GM21619 (cell line): ENCODE measurements around the gene LUZP1.

Source experiments
- ATAC-seq: cut with Tn5 transposase; IDR thresholded peaks from one replicate; pipeline ENCODE4 v1.9.1; 2021; ENCODE audit not compliant: unreplicated experiment

LUZP1 gene

DNA sequence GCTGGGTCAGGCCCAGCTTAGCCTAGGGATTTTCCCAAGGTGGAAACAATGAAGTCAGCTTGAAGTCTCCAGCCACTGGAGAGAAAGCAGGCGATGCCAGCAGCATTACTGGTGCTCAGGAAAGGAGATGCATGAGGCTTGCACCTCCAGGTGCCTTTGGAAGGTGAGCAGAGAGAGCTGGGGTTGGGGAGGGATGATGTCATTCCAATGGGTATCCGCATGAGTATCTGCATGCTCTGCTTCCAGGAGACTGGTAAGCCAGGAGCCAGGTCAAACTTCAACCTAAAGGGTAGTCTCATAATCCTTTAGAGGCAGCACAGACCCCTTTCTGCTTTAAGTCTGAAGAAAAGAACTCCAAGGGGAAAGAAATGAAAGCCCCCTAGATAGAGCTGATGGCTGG, 80.6 kb downstream of the LUZP1 start:
- ATAC-seq, result no peak

DNA sequence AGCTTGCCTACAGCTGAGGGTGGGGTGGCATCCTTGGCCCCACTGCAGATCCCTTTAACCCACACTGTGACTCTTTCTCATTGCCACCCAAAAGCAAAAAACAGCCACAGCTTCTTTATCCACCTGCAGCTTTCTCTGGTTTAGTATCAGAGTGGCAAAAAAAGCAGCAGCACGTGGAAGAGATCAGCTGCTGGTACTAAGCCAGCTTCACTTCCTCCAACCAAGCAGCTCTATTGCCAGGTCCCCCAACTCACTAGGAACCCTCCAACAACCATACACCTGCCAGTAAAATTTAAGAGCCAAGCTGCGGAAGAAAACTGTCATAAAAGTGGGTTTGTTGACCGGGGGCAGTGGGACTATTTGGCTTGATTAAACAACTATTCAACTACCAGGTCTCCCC, 83.0 kb downstream of the LUZP1 start:
- no peak for ATAC-seq

DNA sequence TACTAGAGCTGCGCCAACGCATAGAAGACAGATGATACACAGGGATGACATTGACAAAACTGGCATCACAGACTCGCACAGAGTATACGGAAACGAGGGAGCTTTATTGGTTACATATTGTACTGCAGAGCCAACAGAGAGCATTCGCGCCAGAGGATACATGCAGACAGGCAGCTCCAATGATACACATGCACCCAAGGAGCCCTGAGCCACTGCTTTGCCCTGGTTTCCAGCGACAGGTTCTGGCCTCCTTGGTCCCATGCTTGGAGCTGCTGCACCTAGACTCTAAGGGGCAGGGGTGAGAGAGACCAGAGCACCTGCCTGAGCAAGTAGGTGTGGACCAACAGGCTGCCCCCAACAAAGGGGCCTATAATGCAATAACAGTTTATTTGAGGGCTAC, 83.8 kb downstream of the LUZP1 start:
- ATAC-seq, result no peak

DNA sequence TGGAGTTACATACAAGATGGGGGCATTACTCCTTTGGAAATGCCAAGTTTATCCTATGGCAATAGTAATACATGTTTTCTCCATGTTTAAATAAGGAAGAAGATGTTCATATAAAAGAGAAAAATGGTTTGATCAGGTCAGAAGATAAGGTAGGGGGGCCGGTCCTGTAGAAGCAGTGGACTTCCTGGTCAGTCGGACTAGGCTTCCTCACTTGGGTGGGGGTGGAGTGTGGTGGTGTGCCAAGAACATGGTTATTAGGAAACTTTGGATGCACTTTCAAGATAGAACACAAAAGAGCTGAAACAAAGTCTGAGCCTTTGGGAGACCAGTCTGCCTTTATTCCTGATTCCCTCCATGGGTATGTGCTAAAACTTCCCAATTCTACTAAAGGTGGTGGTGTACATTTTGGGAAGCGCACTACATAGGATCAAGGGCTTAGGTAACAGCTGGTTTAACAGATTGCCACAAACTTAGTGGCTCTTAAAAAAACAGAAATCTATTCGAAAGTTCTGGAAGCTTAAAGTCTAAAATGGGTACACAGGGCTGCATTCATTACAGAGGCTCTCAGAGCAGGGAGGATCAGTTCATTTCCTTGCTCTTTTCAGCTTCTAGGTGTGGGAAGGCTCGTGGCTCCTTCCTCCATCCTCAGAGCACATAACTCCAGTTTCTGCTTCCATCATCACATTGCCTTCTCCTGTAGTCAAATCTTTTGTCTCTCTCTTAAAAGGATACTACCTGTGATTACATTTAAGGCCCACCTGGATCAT, 84.8 kb downstream of the LUZP1 start:
- ATAC-seq, result no peak

DNA sequence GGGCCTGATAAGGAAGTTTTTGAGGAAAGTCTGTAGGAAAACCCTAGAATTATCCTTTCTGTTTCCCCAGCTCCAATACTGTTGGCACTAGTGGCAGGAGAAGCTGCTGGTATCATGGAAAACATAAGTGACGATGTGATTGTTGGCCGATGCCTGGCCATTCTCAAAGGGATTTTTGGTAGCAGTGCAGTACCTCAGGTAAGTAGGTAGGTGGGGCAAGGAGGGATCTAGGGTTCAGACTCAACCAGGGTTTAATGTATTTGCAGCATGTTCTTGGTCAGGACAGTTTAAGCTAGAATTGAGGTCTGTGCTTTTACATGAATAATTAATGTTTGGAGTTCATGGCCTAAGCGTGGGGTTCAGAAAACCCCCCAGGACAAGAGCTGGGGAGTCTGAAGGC, 87.3 kb downstream of the LUZP1 start:
- no peak for ATAC-seq

DNA sequence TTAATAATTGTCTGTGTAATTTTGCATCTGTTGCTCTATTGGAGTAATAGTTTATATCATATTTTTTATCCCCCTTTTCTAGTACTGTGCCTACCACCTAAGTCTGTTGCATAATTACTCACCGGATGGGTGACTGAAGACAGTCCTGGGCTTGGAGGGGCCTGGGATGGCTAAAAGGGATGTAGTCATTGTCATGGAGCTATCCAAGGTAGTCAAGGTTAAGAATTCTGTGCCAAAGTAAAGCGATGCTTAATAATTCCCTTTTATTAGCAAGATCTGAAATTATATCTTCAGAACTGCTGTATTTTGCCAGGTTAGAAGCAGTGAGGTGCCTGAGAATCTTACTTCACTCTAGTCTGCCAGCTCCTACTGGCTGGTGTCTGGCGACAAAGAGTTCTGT, 87.8 kb downstream of the LUZP1 start:
- no peak for ATAC-seq

DNA sequence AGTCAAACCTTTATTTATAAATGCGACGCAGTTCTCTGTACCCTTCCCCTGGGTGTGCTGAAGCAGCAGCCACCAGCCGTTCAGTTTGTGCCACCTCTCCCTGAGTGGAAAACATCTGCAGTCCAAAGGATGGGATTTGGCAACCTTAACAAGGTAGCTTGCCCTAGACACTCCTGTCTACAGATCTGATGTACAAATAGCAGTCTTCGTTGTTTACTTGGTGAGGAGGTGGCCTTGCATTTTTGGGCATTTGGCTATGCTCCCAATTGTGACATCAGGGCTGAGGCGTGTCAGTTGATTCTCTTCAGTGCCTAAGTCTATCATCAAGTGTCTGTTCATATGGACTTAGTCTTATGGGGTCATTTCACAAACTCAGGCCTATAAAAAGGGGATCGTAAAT, 89.6 kb downstream of the LUZP1 start:
- no peak for ATAC-seq

DNA sequence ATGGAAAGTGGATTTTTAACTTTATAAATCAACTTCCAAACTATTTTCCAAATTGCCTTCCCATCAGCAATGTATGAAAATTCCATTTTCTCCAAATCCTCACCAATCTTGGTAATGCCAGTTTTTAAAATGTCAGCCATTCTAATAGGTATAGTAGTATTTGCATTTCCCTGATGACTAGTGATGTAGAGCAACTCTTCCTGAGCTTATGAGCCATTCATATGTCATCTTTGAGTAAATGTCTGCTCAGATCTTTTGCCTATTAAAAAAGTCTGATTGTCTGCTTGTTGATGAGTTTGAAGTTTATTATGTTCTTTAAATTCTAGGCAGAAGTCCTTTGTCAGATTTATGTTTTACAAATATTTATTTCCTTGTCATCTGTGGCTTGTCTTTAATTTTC, 94.6 kb downstream of the LUZP1 start:
- ATAC-seq, result no peak

DNA sequence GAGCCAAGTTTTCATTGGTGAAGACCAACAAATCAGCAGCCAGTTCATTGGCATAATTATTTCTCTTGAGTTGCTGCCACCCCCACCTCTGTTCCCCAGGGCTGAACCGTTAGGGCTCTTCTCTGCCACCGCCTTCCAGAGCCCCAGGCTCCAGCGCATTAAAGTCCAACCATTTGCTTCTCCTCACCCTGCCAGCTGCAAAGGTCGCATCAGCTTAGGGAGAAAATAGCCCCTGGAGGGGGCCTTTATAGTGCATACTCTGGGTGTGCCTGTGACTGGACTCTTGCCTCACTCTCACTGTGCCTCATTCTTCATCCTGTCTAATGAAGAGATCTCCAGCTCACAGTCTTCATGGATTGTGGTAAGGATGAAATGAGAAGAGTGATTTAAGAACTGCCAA, 99.0 kb downstream of the LUZP1 start:
- no peak for ATAC-seq

DNA sequence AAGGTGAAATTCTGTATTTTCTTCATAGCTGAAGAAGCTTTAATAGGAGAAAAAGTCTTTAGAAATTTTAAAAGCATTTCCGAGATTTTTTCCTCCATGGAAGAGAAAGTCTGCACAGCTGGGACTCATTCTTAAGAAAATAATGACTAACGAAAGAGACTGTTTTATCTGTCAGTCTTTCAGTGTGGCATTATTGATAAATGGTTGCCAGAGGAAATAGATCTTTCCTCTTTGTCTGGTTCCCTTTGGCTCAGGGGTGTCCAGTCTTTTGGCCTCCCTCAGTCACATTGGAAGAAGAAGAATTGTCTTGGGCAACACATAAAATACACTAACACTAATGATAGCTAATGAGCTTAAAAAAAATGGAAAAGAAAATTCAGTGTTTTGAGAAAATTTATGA, 99.5 kb downstream of the LUZP1 start:
- no peak for ATAC-seq

DNA sequence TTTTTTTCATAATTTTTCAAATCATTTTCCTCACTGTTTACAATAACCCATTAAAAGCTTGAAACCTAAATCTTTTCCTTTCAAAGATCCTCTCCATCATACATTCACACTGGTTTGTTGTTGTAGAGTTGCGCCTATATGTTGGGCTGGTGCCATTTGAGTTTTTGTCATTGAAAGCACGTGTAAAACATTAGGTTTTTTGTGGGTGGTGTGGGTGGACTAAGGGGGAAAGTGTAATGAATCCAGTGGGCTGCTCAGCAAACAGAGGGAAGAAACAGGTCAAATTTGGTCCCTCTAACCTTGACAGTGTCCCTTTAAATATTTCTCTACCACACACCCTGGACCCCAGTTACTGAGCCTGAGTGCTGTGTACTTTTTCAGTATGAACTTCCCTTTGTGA, 102.6 kb downstream of the LUZP1 start:
- no peak for ATAC-seq

DNA sequence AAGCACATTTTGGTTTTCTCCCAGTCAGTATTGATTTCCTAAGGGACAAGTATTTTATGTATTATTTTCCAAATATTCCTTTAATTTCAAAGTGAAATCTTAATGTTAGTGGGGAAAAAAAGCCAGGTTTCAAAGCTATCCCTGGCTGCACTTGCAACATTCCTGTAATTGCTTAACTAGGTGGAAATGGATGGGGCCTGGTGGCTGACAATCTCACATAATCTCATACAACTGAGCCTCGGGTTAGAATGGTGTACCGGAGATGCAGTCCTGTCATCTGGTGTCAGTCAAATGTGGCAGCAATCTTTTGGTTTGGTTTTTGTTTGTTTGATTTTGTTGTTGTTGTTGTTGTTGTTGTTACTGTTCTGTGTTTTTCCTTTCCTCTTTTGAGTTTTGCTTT, 103.3 kb downstream of the LUZP1 start:
- no peak for ATAC-seq

DNA sequence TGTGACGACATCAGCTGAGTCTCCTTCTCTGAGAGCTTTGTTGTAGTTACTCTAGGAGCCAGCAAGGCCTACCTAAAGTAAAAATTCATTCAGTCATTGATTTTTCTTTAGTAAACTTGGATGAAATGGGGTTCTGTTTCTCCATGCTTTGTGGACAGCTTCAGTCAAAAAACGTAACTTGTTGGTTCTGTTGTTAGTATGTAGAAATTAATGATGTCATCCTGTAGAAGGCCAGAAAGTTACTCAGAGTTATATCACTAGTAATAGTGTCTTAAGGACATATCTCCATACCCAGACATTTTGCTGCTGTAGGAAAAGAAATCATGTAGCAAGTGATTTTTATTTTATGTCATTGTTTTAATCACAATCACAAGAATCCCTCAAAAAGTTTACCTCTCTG, 106.4 kb downstream of the LUZP1 start:
- ATAC-seq, result no peak

DNA sequence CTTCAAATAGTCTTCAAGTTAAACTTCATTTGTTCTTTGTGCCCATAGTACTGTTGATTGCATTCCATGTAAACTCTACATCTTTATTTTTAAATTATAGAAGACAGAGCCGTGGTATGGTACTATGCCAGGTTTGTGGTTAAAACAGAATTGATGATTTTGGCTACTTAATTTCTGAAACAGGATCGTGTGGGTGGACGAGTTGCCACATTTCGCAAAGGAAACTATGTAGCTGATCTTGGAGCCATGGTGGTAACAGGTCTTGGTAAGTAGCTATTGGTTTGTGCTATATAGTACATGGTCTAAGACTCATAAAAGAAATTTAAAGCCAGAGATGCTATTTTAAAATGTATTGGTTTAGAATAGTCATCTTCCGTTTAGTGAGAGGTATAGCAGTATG, 111.4 kb downstream of the LUZP1 start:
- ATAC-seq, result no peak

DNA sequence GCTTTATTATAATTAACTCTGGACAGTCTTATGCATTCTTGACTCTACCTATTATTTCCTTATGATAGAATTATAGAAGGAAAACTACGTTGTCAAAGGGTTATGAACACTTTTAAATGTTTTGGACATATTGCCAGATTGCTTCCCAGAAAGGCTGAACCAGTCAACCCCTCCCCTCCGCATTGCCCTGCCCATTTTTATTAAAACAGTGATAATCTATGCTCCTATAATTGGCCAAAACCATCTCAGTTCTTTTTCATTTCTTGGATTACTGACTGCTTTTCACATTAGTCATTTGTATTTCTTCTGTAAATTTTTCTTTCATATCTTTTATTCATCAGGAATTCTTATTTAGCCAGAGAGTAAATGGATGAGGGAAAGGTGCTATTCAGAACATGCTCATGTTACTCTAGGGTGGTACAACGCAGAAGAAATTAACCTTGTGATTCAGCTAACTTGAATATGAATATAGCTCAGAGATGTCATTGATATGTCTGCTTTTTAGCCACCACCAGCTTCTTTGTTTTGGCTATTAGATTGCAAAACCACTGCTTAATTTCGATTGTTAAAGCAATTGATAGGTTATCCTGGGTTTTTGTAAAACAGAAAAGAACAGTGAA, 117.3 kb downstream of the LUZP1 start:
- ATAC-seq, result no peak

DNA sequence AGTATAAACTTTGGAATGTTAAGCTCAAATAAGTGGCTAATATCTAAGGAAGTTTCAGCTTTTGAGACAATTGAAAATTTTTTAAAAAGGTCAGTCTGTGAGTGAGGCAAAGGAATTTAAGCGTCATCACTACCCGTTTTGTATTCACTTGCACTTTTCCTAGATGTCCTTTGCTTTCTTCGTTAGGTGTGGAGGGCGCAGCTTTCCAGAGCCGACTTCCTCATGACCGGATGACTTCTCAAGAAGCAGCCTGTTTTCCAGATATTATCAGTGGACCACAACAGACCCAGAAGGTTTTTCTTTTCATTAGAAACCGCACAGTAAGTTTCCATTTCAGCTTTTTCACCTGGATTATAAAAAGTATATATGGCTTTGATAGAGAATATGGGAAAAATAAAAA, 118.5 kb downstream of the LUZP1 start:
- ATAC-seq, result no peak

DNA sequence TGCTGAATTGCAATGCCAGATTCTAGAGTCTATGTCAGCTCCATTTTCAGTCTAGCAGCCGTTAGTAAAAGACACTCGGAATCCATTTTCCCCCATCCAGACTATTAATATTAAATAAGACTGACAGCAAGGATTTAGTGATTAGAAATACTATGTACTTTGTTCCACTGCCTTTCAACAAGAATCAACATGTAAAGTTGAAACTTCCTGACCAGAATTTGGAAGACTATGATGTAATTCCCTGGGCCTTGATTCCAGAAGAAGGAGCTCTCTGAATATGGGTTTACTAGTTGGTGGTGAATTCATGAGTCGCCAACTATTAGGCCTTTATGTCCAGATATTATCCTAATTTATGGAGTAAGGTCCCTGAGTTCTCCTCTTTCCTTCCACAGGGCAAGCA, 124.6 kb downstream of the LUZP1 start:
- no peak for ATAC-seq

DNA sequence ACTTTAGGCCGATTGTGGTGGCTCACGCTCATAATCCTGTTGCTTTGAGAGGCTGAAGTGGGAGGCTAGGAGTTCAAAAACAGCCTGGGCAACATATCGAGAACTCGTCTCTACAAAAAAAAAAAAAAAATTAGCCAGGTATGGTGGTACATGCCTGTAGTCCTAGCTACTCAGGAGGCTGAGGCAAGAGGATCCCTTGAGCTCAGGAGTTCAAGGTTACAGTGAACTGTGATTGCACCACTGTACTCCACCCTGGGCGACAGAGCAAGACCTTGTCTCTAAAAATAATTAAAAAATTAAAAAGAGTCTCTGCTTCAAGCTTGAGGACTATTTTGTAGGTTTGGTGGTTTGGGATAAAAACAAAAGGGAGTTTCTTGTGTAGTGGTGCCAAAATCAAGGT, 128.1 kb downstream of the LUZP1 start:
- ATAC-seq, result no peak

DNA sequence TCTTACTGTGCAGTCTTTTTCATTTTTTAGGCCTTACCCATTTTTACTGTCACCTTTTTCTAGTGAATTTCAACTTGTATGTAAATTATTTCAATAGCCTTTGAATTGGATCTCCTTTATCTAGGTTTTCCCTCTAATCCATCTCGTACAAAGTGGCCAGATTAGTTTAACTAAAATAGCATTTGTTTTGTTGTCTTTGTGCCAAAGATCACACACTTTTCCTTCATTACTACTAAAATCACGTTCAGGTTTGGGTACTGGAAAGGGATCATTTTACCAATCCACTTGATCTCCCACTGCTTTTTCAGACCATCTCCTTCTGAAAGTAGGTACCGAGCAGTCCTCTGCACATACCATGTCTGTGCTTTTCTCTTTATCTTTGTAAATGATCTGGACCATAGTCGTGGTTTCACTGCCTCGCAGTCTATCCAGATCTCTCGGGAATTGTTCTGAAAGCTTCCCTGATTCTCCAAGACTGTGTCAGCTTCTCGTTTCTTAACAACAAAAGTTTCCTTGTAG, 129.3 kb downstream of the LUZP1 start:
- ATAC-seq, result no peak

DNA sequence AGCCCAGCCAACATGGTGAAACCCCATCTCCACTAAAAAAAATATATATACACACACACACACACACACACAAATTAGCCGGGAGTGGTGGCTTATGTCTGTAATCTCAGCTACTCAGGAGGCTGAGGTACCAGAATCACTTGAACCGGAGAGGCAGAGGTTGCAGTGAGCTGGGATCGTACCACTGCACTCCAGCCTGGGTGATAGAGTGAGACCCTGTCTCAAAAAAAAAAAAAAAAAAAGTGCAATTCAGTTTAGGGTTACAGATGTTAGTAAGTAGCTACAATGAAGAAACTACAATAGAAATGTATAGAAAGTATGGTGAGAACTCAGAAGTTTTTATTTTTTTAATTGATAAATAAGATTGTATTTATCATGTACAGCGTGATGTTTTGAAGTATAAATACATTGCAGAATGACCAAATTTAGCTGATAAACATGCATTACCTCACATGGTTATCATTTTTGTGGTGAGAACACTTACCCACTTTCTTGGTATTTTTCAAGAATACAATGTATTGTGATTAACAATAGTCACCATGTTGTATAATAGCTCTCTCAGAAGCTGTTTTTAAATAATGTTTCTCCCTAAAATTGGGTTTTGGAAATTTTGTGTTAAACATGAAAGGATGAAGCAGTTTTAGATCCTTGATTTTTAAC, 131.4 kb downstream of the LUZP1 start:
- ATAC-seq, result no peak

DNA sequence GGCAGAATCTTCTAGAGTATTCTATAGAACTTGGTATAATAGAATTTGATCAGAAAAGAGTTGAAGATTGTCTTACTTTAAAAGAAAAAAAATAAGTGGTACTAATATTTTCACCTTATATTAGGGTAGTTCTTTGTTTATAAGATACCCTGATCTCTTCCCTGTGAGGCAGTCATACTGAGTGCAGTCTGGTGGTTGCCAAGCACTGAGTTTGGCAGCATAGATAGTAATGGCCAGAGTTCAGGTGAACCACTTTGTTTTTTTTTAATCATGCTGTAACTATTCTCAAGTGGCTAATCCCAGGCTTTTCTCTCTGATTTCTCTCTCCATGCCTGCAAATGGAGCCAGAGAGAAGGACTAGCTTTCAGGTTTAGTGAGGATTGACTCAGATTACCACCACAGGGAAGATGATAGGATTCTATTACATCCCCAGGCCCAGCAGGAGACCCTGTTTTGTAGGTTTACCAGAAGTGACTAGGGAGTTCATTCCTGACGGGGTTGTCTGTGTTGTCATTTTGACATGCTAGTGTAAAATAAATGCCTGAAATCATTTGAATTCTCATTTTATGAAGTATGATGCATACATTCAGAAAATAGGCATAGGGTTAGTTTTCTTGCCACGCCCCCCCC, 132.7 kb downstream of the LUZP1 start:
- ATAC-seq, result no peak
